HepG2 (cell line): ENCODE data around the gene PLEKHA5. TPM values are rescaled to one million over a fixed set of nuclear protein-coding genes. Genes with fewer than 3 reads are reported as not detected.
A peak's percentile ranks its signal among the peaks of the same experiment; 100 is the strongest.

Experiments
- BHLHE40 ChIP-seq: IDR thresholded peaks from 2 replicates; pipeline ENCODE4 v1.6.1; 2011; ENCODE audit warnings: low read length, improper control_type of control experiment
- GTF2F1 ChIP-seq: fragments of 150-350 bp; IDR thresholded peaks from 2 replicates; pipeline ENCODE4 v1.6.1; 2014; ENCODE audit warnings: low read length
- HOXA7 ChIP-seq: sonication (generic); formaldehyde crosslinking; IDR thresholded peaks from 2 replicates; pipeline ENCODE4 v1.8.1; 2022; ENCODE audit warnings: mild to moderate bottlenecking, missing genetic modification reagents, moderate library complexity
- IRF9 ChIP-seq: sonication (generic); formaldehyde crosslinking; IDR thresholded peaks from 2 replicates; pipeline ENCODE4 v1.8.0; 2022; ENCODE audit warnings: missing genetic modification reagents, mild to moderate bottlenecking, borderline replicate concordance
- KLF16 ChIP-seq, 2 experiments: sonication (generic) in 1 of 2; formaldehyde crosslinking in 1 of 2; IDR thresholded peaks; 2 replicates each; pipeline versions ENCODE4 v1.6.1 to v1.8.0; 2016 to 2023; ENCODE audit warnings: missing genetic modification reagents in 2 of 2, missing compliant biosample characterization in 1 of 2
- MBNL3 ChIP-seq: fragments of 250-450 bp; sonication (Bioruptor Pico); conservative IDR thresholded peaks from 2 replicates; pipeline ENCODE4 v1.8.0; 2022; ENCODE audit warnings: mild to moderate bottlenecking, inconsistent platforms
- RBM39 ChIP-seq: fragments of 200-400 bp; formaldehyde crosslinking; IDR thresholded peaks from one replicate; pipeline ENCODE4 v1.6.1; 2018; ENCODE audit warnings: antibody characterized with exemption, mild to moderate bottlenecking, low read depth, low read length; ENCODE audit not compliant: poor library complexity, severe bottlenecking
- YY1 ChIP-seq: IDR thresholded peaks from 2 replicates; pipeline ENCODE4 v1.6.1; 2011; ENCODE audit warnings: low read length, low read depth, moderate library complexity, mild to moderate bottlenecking; ENCODE audit not compliant: insufficient read depth, insufficient replicate concordance
- ZBTB7A ChIP-seq: sonication (generic); formaldehyde crosslinking; IDR thresholded peaks from 2 replicates; pipeline ENCODE4 v1.8.0; 2022; ENCODE audit warnings: mild to moderate bottlenecking, missing genetic modification reagents
- ZFP41 ChIP-seq: sonication (generic); formaldehyde crosslinking; IDR thresholded peaks from 2 replicates; pipeline ENCODE4 v1.4.0; 2020; ENCODE audit warnings: mild to moderate bottlenecking, missing genetic modification reagents, borderline replicate concordance
- ZFX ChIP-seq: sonication (generic); formaldehyde crosslinking; IDR thresholded peaks from 2 replicates; pipeline ENCODE4 v1.4.0; 2020; ENCODE audit warnings: mild to moderate bottlenecking, low read depth, missing genetic modification reagents, moderate library complexity
- ZMYM2 ChIP-seq: sonication (generic); formaldehyde crosslinking; IDR thresholded peaks from 2 replicates; pipeline ENCODE4 v1.8.0; 2022; ENCODE audit warnings: mild to moderate bottlenecking, missing genetic modification reagents
- ZNF260 ChIP-seq: sonication (generic); formaldehyde crosslinking; IDR thresholded peaks from 2 replicates; pipeline ENCODE4 v1.4.0; 2020; ENCODE audit warnings: missing genetic modification reagents, low read depth, mild to moderate bottlenecking, borderline replicate concordance
- ZNF275 ChIP-seq: sonication (generic); formaldehyde crosslinking; IDR thresholded peaks from 2 replicates; pipeline ENCODE4 v1.8.0; 2022; ENCODE audit warnings: missing genetic modification reagents, mild to moderate bottlenecking, inconsistent platforms, borderline replicate concordance
- ZNF383 ChIP-seq: sonication (generic); formaldehyde crosslinking; IDR thresholded peaks from 2 replicates; pipeline ENCODE4 v1.4.0; 2020; ENCODE audit warnings: missing genetic modification reagents, mild to moderate bottlenecking, borderline replicate concordance
- ZNF432 ChIP-seq: sonication (generic); formaldehyde crosslinking; IDR thresholded peaks from 2 replicates; pipeline ENCODE4 v1.5.0; 2020; ENCODE audit warnings: missing genetic modification reagents, mild to moderate bottlenecking, borderline replicate concordance
- ZNF569 ChIP-seq: sonication (generic); formaldehyde crosslinking; IDR thresholded peaks from 2 replicates; pipeline ENCODE4 v1.5.0; 2020; ENCODE audit warnings: mild to moderate bottlenecking, missing genetic modification reagents, moderate library complexity, borderline replicate concordance
- ZNF678 ChIP-seq: sonication (generic); formaldehyde crosslinking; IDR thresholded peaks from 2 replicates; pipeline ENCODE4 v1.4.0; 2020; ENCODE audit warnings: mild to moderate bottlenecking, missing genetic modification reagents
- ZNF720 ChIP-seq: sonication (generic); formaldehyde crosslinking; IDR thresholded peaks from 2 replicates; pipeline ENCODE4 v1.4.0; 2020; ENCODE audit warnings: missing genetic modification reagents
- ZNF839 ChIP-seq: sonication (generic); formaldehyde crosslinking; IDR thresholded peaks from 2 replicates; pipeline ENCODE4 v1.4.0; 2020; ENCODE audit warnings: missing genetic modification reagents, mild to moderate bottlenecking, borderline replicate concordance
- ZNF841 ChIP-seq: sonication (generic); formaldehyde crosslinking; IDR thresholded peaks from 2 replicates; pipeline ENCODE4 v1.8.1; 2023; ENCODE audit warnings: missing genetic modification reagents, borderline replicate concordance
- ZSCAN25 ChIP-seq: sonication (generic); formaldehyde crosslinking; IDR thresholded peaks from 2 replicates; pipeline ENCODE4 v1.8.0; 2022; ENCODE audit warnings: mild to moderate bottlenecking, missing genetic modification reagents
- polyA plus RNA-seq, 8 experiments: library from polyadenylated mRNA; depleted of rRNA in 3 of 8; stranded (reverse) in 7 of 8; unstranded in 1 of 8; fragments of >200 nt; fragmentation: Illumina TruSeq in 4 of 8; extraction: Trizol in 4 of 8; gene quantifications; 2 replicates each; pipeline versions ENCODE4 v1.2.1 to v1.2.3, GENCODE V29; 2011 to 2016; ENCODE audit warnings: low read depth in 4 of 8, missing spikeins in 1 of 8, mixed read lengths in 1 of 8; ENCODE audit not compliant: insufficient read depth in 1 of 8
- total RNA-seq, 5 experiments: library from RNA; depleted of rRNA; stranded (reverse); fragments of >200 nt; fragmentation: Illumina TruSeq; extraction: Trizol; gene quantifications; 2 replicates each; pipeline ENCODE4 v1.2.3, GENCODE V29; 2016; ENCODE audit warnings: low read depth in 1 of 5

The PLEKHA5 gene
- total and polyA plus RNA-seq, 2 of the 13 experiments (the other 11 are each of a cell fraction or from before 2014, with no cell fraction given): 4.2 to 15.4 TPM

DNA sequence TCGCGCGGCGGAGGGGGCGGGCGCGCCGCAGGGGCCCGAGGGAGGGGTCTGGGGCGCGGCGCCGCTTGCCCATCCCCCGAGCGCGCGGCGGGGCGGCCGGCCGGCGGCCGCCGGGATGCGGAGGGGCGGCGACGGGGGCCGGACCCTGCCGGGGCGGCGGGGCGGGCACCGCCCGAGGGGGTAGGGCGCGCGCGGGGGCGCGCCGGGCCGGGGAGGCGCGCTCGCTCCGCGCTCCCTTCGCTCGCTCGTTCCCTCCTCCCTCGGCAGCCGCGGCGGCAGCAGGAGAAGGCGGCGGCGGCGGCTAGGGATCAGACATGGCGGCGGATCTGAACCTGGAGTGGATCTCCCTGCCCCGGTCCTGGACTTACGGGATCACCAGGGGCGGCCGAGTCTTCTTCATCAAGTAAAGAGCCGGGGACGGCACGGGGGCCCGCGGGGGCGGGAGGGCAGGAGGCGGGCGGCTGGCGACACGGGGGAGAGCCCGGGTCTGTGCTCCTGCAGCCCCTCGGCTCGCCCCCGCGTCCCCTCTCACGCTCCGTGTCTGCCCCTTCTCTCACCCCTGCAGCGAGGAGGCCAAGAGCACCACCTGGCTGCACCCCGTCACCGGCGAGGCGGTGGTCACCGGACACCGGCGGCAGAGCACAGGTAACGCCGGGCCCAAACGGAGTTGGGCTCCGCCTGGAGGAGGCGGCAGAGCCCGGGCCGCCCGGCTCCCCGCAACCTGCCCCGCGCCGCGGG, at the start of gene PLEKHA5 (continued):
- TF ChIP-seq ZSCAN25 (CRISPR knock-in tag) (peak; percentile 96), BHLHE40 (no peak), ZNF383 (no peak), ZFX (peak; percentile 64), GTF2F1 (no peak), ZFP41 (CRISPR knock-in tag) (no peak), ZNF275 (CRISPR knock-in tag) (no peak), RBM39 (no peak), ZNF841 (no peak), ZNF432 (CRISPR knock-in tag) (no peak), ZMYM2 (no peak), HOXA7 (CRISPR knock-in tag) (no peak), ZBTB7A (CRISPR knock-in tag) (0 out of 2 replicates have a peak, but pooled peaks have one; percentile 25), YY1 (peak; percentile 70), ZNF678 (CRISPR knock-in tag) (no peak), KLF16 (CRISPR knock-in tag; IDR thresholded peaks at IDR 0.05) (0 out of 4 replicates have a peak, but pooled peaks of 1 of the 2 experiments have one; percentile 40), ZNF720 (CRISPR knock-in tag) (no peak), MBNL3 (CRISPR knock-in tag) (no peak), ZNF260 (CRISPR knock-in tag) (no peak), ZNF839 (CRISPR knock-in tag) (no peak), IRF9 (no peak), ZNF569 (CRISPR knock-in tag) (no peak)
